Measurements from ENCODE around the gene ZSCAN12. TPM values are rescaled to one million over a fixed set of nuclear protein-coding genes. Genes with fewer than 3 reads are reported as not detected.

The ZSCAN12 gene
- total RNA-seq, 2 experiments from 2014 or later: 2.0 to 2.3 TPM

GRCh38 chr6:28402197-28402596 lies 2.6 kb upstream of the ZSCAN12 start:
- ATAC-seq (ENCODE audit: poor library complexity): no peak
- ChIA-PET CTCF (interaction anchor here (1.2 kb wide), 1 partner anchor 19 kb away, joined by 3 read pairs; no protein-coding TSS in a partner anchor), POLR2A (interaction anchor here (0.7 kb wide), 1 partner anchor 142 kb away, joined by 4 read pairs; no protein-coding TSS in a partner anchor)
- Histone ChIP-seq H3K27me3 (ENCODE audit: control insufficient read depth in 1 of 2, insufficient read depth in 2 of 2, low read length in 2 of 2) (no peaks in the 10 kb centered on the region), H3K27ac (ENCODE audit: low read depth in 1 of 2, low read length in 2 of 2) (no peak overlapping the region), H3K36me3 (ENCODE audit: insufficient read depth, low read length) (peaks cover 3% of the 10 kb centered on the region), H3K4me3 (ENCODE audit: low read length) (no peak overlapping the region), H3K4me1 (ENCODE audit: insufficient read depth, low read length) (peaks cover 15% of the 10 kb centered on the region), H3K9me3 (ENCODE audit: control insufficient read depth in 1 of 2, insufficient read depth in 1 of 2, low read length in 2 of 2) (no peaks in the 10 kb centered on the region)
- Mint-ChIP-seq H3K4me3 (no peak overlapping the region), H3K36me3 (ENCODE audit: low read depth) (peaks cover 26% of the 10 kb centered on the region), H3K27me3 (peaks cover 49% of the 10 kb centered on the region), H3K4me1 (ENCODE audit: low read depth) (peaks cover 30% of the 10 kb centered on the region), H3K9me3 (peaks cover 2% of the 10 kb centered on the region), H3K27ac (no peak overlapping the region)
- DNase-seq: no peak
- intact Hi-C loops (cut with DNase I, micrococcal nuclease): loop anchor here (5.0 kb wide), 2 partner anchors 140 to 150 kb away; partner anchors contain the start of gene ZKSCAN4 (in 1 of the 2)
- TF ChIP-seq, protein P1, sequence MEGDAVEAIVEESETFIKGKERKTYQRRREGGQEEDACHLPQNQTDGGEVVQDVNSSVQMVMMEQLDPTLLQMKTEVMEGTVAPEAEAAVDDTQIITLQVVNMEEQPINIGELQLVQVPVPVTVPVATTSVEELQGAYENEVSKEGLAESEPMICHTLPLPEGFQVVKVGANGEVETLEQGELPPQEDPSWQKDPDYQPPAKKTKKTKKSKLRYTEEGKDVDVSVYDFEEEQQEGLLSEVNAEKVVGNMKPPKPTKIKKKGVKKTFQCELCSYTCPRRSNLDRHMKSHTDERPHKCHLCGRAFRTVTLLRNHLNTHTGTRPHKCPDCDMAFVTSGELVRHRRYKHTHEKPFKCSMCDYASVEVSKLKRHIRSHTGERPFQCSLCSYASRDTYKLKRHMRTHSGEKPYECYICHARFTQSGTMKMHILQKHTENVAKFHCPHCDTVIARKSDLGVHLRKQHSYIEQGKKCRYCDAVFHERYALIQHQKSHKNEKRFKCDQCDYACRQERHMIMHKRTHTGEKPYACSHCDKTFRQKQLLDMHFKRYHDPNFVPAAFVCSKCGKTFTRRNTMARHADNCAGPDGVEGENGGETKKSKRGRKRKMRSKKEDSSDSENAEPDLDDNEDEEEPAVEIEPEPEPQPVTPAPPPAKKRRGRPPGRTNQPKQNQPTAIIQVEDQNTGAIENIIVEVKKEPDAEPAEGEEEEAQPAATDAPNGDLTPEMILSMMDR (IDR thresholded peaks at IDR 0.05): no peak

- H3K9me3 ChIP-seq (ENCODE audit: control insufficient read depth in 1 of 2, insufficient read depth in 1 of 2, low read length in 2 of 2): no peaks in the 10 kb centered on the region
- peaks cover 36% of the 10 kb centered on the region for H3K36me3 Mint-ChIP-seq (ENCODE audit: low read depth)
- H3K27ac ChIP-seq (ENCODE audit: low read depth in 1 of 2, low read length in 2 of 2): no peak overlapping the region
- TF ChIP-seq, protein P1 (IDR thresholded peaks at IDR 0.05): no peak
- peaks cover 20% of the 10 kb centered on the region for H3K4me1 ChIP-seq (ENCODE audit: insufficient read depth, low read length)
- no peak for DNase-seq
- peaks cover 40% of the 10 kb centered on the region for H3K27me3 Mint-ChIP-seq
- H3K27me3 ChIP-seq (ENCODE audit: control insufficient read depth in 1 of 2, insufficient read depth in 2 of 2, low read length in 2 of 2): no peaks in the 10 kb centered on the region
- intact Hi-C loops (cut with DNase I, micrococcal nuclease): loop anchor here (2.0 to 5.0 kb wide), 3 partner anchors 48 to 149 kb away; partner anchors contain the start of gene ZKSCAN4 (in 1 of the 2)
- H3K4me1 Mint-ChIP-seq (ENCODE audit: low read depth): peaks cover 40% of the 10 kb centered on the region
- CTCF ChIA-PET: no interaction called here
- peak overlapping the region; percentile 36 for H3K27ac Mint-ChIP-seq
- no peak for ATAC-seq (ENCODE audit: poor library complexity)
- POLR2A ChIA-PET: no interaction called here
- H3K9me3 Mint-ChIP-seq: peaks cover 2% of the 10 kb centered on the region
- H3K4me3 Mint-ChIP-seq: peak overlapping the region; percentile 72
- H3K4me3 ChIP-seq (ENCODE audit: low read length): no peak overlapping the region
- H3K36me3 ChIP-seq (ENCODE audit: insufficient read depth, low read length): peaks cover 7% of the 10 kb centered on the region
Measured at GRCh38 chr6:28401172-28401571, 1.6 kb upstream of the ZSCAN12 start.

DNA sequence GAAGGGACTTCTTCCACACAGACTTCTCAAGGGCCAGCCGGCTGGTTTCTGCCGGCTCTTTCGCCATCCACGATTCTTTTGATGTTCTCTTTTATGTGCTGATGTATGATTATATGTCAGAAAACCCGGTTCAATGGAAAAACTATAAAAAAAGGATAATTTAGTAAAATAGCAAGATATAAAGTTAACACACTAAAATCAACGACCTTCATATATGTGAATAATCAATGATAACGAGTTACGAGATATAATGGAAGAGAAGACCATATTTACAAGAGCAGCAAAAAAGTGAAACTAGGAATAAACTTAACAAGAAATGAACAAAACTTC lies 540 bp upstream of the ZSCAN12 start:
- TF ChIP-seq, protein P1 (IDR thresholded peaks at IDR 0.05): no peak
- Mint-ChIP-seq H3K27ac (peak overlapping the region; percentile 86), H3K4me1 (ENCODE audit: low read depth) (peaks cover 51% of the 10 kb centered on the region), H3K9me3 (peaks cover 2% of the 10 kb centered on the region), H3K27me3 (peaks cover 34% of the 10 kb centered on the region), H3K4me3 (peak overlapping the region; percentile 97), H3K36me3 (ENCODE audit: low read depth) (peaks cover 47% of the 10 kb centered on the region)
- intact Hi-C loops (cut with DNase I, micrococcal nuclease): loop anchor here (2.0 to 5.0 kb wide), 3 partner anchors 47 to 148 kb away; partner anchors contain the start of gene ZKSCAN4 (in 1 of the 2)
- peaks cover 20% of the 10 kb centered on the region for H3K4me1 ChIP-seq (ENCODE audit: insufficient read depth, low read length)
- POLR2A ChIA-PET: interaction anchor here (2.2 kb wide), 1 partner anchor 259 kb away, joined by 14 read pairs; the partner anchor contains the start of gene ZKSCAN8
- H3K4me3 ChIP-seq (ENCODE audit: low read length): peak overlapping the region; percentile 69
- no peaks in the 10 kb centered on the region for H3K27me3 ChIP-seq (ENCODE audit: control insufficient read depth in 1 of 2, insufficient read depth in 2 of 2, low read length in 2 of 2)
- peaks cover 13% of the 10 kb centered on the region for H3K36me3 ChIP-seq (ENCODE audit: insufficient read depth, low read length)
- CTCF ChIA-PET: interaction anchor here (2.6 kb wide), 1 partner anchor 44 kb away, joined by 5 read pairs; no protein-coding TSS in a partner anchor
- H3K27ac ChIP-seq (ENCODE audit: low read depth in 1 of 2, low read length in 2 of 2): peak overlapping the region in 1 of 2 donors; percentile 23
- ATAC-seq (ENCODE audit: poor library complexity) (no peak), DNase-seq (no peak)
- no peaks in the 10 kb centered on the region for H3K9me3 ChIP-seq (ENCODE audit: control insufficient read depth in 1 of 2, insufficient read depth in 1 of 2, low read length in 2 of 2)
